Spleen (tissue), 7 donors: ENCODE data around the gene SHTN1.

Experiments used
- POLR2A ChIP-seq, 3 donors: fragments of 450-650 bp; IDR thresholded peaks; one replicate each; pipeline ENCODE4 v1.5.1; 2017; ENCODE audit warnings: antibody characterized with exemption in 3 of 3, mild to moderate bottlenecking in 1 of 3
- POLR2AphosphoS5 ChIP-seq, 3 donors: sonication (generic); formaldehyde crosslinking; IDR thresholded peaks; one replicate each; pipeline ENCODE4 v1.5.1; 2017; ENCODE audit warnings: antibody characterized with exemption in 3 of 3
- TF ChIP-seq, protein P1 (sequence below), 11 experiments: fragments of 200-600 bp in 7 of 11; fragments of 450-650 bp in 4 of 11; sonication (generic) in 4 of 11; IDR thresholded peaks in 8 of 11; conservative IDR thresholded peaks in 3 of 11; 1 replicate in 7 of 11; 2 replicates in 4 of 11; pipeline versions ENCODE4 v1.4.0 to v1.8.0; 2016 to 2021; ENCODE audit warnings: antibody characterized with exemption in 11 of 11, inconsistent platforms in 4 of 11, mild to moderate bottlenecking in 1 of 11
- donor health status: DM: no; HTN: no; CAD: no; lungs with moderate emphysema.
- donor health status: DM: no; HTN: no; CAD: no.
- donor health status: DM: no; HTN: no; CAD: no.

DNA sequence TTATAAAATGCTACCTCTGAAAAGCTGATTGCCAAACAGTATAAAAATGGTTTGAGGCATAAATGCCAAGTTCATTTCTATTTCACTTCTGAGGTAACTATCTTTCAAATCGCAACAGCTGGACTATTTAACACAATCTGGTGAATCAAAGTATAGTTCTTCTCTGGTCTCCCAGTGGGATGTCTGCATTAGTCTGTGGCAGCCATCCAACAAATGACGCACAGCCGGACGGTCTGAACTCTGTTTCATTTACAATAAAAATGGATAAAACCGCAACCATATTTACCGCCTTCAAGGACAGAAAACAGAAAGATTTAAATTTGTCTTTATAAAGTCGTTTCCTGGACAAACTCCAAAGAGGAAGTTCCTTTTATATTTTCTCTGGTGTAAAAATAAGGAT, 113.8 kb downstream of the SHTN1 start:
- TF ChIP-seq, protein P1, sequence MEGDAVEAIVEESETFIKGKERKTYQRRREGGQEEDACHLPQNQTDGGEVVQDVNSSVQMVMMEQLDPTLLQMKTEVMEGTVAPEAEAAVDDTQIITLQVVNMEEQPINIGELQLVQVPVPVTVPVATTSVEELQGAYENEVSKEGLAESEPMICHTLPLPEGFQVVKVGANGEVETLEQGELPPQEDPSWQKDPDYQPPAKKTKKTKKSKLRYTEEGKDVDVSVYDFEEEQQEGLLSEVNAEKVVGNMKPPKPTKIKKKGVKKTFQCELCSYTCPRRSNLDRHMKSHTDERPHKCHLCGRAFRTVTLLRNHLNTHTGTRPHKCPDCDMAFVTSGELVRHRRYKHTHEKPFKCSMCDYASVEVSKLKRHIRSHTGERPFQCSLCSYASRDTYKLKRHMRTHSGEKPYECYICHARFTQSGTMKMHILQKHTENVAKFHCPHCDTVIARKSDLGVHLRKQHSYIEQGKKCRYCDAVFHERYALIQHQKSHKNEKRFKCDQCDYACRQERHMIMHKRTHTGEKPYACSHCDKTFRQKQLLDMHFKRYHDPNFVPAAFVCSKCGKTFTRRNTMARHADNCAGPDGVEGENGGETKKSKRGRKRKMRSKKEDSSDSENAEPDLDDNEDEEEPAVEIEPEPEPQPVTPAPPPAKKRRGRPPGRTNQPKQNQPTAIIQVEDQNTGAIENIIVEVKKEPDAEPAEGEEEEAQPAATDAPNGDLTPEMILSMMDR (IDR thresholded peaks at IDR 0.05 in 8 of 11, conservative IDR thresholded peaks at IDR 0.05 in 3 of 11) = no peak
- TF ChIP-seq POLR2A (IDR thresholded peaks at IDR 0.05) = no peak
- no peak for TF ChIP-seq POLR2AphosphoS5 (IDR thresholded peaks at IDR 0.05)
